Mesenchymal stem cell (in vitro differentiated cells and primary cell): Measurements from ENCODE around the gene SLC35G1. TPM values are rescaled to one million over a fixed set of nuclear protein-coding genes. Genes with fewer than 3 reads are reported as not detected.
A peak's percentile ranks its signal among the peaks of the same experiment; 100 is the strongest.

Experiments used
- DNase-seq: peaks from one replicate; pipeline ENCODE4 v3.0.0-alpha.2; 2013
- H2AFZ ChIP-seq: one replicate; pipeline ENCODE4 v1.6.1; 2013; ENCODE audit warnings: low read depth, mild to moderate bottlenecking, control low read depth, inconsistent platforms, low read length, moderate library complexity
- H2AK5ac ChIP-seq: 2 replicates; pipeline ENCODE4 v1.6.1; 2013; ENCODE audit warnings: low read length, moderate library complexity, mild to moderate bottlenecking, inconsistent platforms; ENCODE audit not compliant: severe bottlenecking
- H2BK120ac ChIP-seq: one replicate; pipeline ENCODE4 v1.6.1; 2013; ENCODE audit warnings: low read depth, mild to moderate bottlenecking, inconsistent platforms, low read length, moderate library complexity
- H2BK12ac ChIP-seq, 2 experiments: one replicate each; pipeline ENCODE4 v1.6.1; 2013; ENCODE audit warnings: inconsistent platforms in 2 of 2, low read length in 2 of 2, mild to moderate bottlenecking in 2 of 2, moderate library complexity in 2 of 2, control low read depth in 1 of 2
- H2BK15ac ChIP-seq: one replicate; pipeline ENCODE4 v1.6.1; 2013; ENCODE audit warnings: mild to moderate bottlenecking, low read depth, inconsistent platforms; ENCODE audit not compliant: poor library complexity, severe bottlenecking
- H2BK5ac ChIP-seq: 2 replicates; pipeline ENCODE4 v1.6.1; 2013; ENCODE audit warnings: low read depth, mild to moderate bottlenecking, low read length, control low read depth, inconsistent platforms; ENCODE audit not compliant: poor library complexity, severe bottlenecking
- H3K14ac ChIP-seq, 2 experiments: one replicate each; pipeline ENCODE4 v1.6.1; 2013; ENCODE audit warnings: inconsistent platforms in 2 of 2, low read length in 2 of 2, control low read depth in 1 of 2, mild to moderate bottlenecking in 1 of 2, moderate library complexity in 1 of 2
- H3K18ac ChIP-seq, 2 experiments: one replicate each; pipeline ENCODE4 v1.6.1; 2013; ENCODE audit warnings: inconsistent platforms in 2 of 2, low read length in 2 of 2, control low read depth in 1 of 2, low read depth in 1 of 2, mild to moderate bottlenecking in 1 of 2
- H3K23ac ChIP-seq, 2 experiments: one replicate each; pipeline ENCODE4 v1.6.1; 2013; ENCODE audit warnings: inconsistent platforms in 2 of 2, low read length in 2 of 2, mild to moderate bottlenecking in 2 of 2, moderate library complexity in 2 of 2, control low read depth in 1 of 2
- H3K27ac ChIP-seq: 2 replicates; pipeline ENCODE4 v1.5.1; 2013; ENCODE audit warnings: mild to moderate bottlenecking, moderate library complexity, low read length, control low read depth, inconsistent platforms; ENCODE audit not compliant: poor library complexity, severe bottlenecking
- H3K27me3 ChIP-seq, 2 experiments: 2 replicates each; pipeline versions ENCODE4 v1.6.1 to v1.7.0; 2013; ENCODE audit warnings: low read length in 2 of 2, mild to moderate bottlenecking in 2 of 2, moderate library complexity in 2 of 2, control low read depth in 1 of 2, inconsistent platforms in 1 of 2; ENCODE audit not compliant: control insufficient read depth in 1 of 2, insufficient read depth in 1 of 2
- H3K36me3 ChIP-seq, 2 experiments: 2 replicates each; pipeline versions ENCODE4 v1.6.1 to v1.7.0; 2013; ENCODE audit warnings: low read length in 2 of 2, control low read depth in 1 of 2, inconsistent platforms in 1 of 2, low read depth in 1 of 2, mild to moderate bottlenecking in 1 of 2; ENCODE audit not compliant: insufficient read depth in 2 of 2, control insufficient read depth in 1 of 2
- H3K4ac ChIP-seq, 2 experiments: one replicate each; pipeline ENCODE4 v1.6.1; 2013; ENCODE audit warnings: inconsistent platforms in 2 of 2, low read length in 2 of 2, mild to moderate bottlenecking in 2 of 2, moderate library complexity in 2 of 2, control low read depth in 1 of 2, low read depth in 1 of 2
- H3K4me1 ChIP-seq: 2 replicates; pipeline ENCODE4 v1.6.1; 2013; ENCODE audit warnings: low read depth, low read length, control low read depth; ENCODE audit not compliant: control insufficient read depth, insufficient read depth
- H3K4me2 ChIP-seq: 2 replicates; pipeline ENCODE4 v1.6.1; 2013; ENCODE audit warnings: low read length, mild to moderate bottlenecking, inconsistent platforms; ENCODE audit not compliant: poor library complexity, severe bottlenecking
- H3K4me3 ChIP-seq, 2 experiments: 2 replicates each; pipeline versions ENCODE4 v1.5.1 to v1.7.0; 2013; ENCODE audit warnings: low read length in 2 of 2, mild to moderate bottlenecking in 2 of 2, control low read depth in 1 of 2, low read depth in 1 of 2; ENCODE audit not compliant: insufficient read depth in 1 of 2
- H3K79me1 ChIP-seq: replicated peaks from 2 replicates; pipeline ENCODE4 v1.6.1; 2013; ENCODE audit warnings: mild to moderate bottlenecking, control low read depth, low read length, inconsistent platforms; ENCODE audit not compliant: poor library complexity, severe bottlenecking
- H3K9ac ChIP-seq: 2 replicates; pipeline ENCODE4 v1.7.0; 2013; ENCODE audit warnings: mild to moderate bottlenecking, low read length, moderate library complexity
- H3K9me3 ChIP-seq: 2 replicates; pipeline ENCODE4 v1.7.0; 2013; ENCODE audit warnings: mild to moderate bottlenecking, low read length; ENCODE audit not compliant: control insufficient read depth
- H4K8ac ChIP-seq: one replicate; pipeline ENCODE4 v1.6.1; 2013; ENCODE audit warnings: inconsistent platforms, mild to moderate bottlenecking, low read length, moderate library complexity
- H4K91ac ChIP-seq: one replicate; pipeline ENCODE4 v1.6.1; 2013; ENCODE audit warnings: mild to moderate bottlenecking, low read length, inconsistent platforms
- WGBS: methylation state at CpG from one replicate; pipeline ENCODE4 v1.1.7; 2013; ENCODE audit warnings: mixed read lengths; 5-methylcytosine and 5-hydroxymethylcytosine counted together
- polyA plus RNA-seq, 2 experiments: library from polyadenylated mRNA; stranded (reverse); fragments of 200-250 nt; gene quantifications; one replicate each; pipeline ENCODE4 v1.2.3, GENCODE V29; 2013

Gene SLC35G1
- 14.5 TPM for polyA plus RNA-seq (2013, experiment 1 of 2)
- 15.7 TPM for polyA plus RNA-seq (2013, experiment 2 of 2)

- Histone ChIP-seq H3K27me3 (peaks cover 0 to 3% of the 10 kb centered on the region in 2 experiments), H3K23ac (peak within 1 kb of the TSS in 1 of 2 experiments; percentile 85), H3K4me3 (peak within 1 kb of the TSS; percentile 82 to 92), H2BK15ac (peak within 1 kb of the TSS; percentile 91), H2BK5ac (peak within 1 kb of the TSS; percentile 26), H3K79me1 (peaks cover 14% of the 10 kb centered on the region), H3K18ac (peak within 1 kb of the TSS; percentile 77 to 92), H2AK5ac (no peak within 1 kb of the TSS), H3K27ac (no peak within 1 kb of the TSS), H3K14ac (peak within 1 kb of the TSS; percentile 39 to 95), H2BK12ac (peak within 1 kb of the TSS; percentile 71 to 91), H3K4me1 (peaks cover 5% of the 10 kb centered on the region), H3K4ac (peak within 1 kb of the TSS; percentile 39 to 93), H3K36me3 (no peaks in the 10 kb centered on the region), H4K91ac (peak within 1 kb of the TSS; percentile 79), H2AFZ (peak within 1 kb of the TSS; percentile 83), H3K4me2 (peak within 1 kb of the TSS; percentile 87), H3K9ac (peak within 1 kb of the TSS; percentile 87), H3K9me3 (no peaks in the 10 kb centered on the region), H4K8ac (peak within 1 kb of the TSS; percentile 94), H2BK120ac (peak within 1 kb of the TSS; percentile 87)
- peak; percentile 69 for DNase-seq
- under 1% methylated on average over 82 of the region's 82 CpGs for WGBS
Measured at GRCh38 chr10:93893646-93894515, at the start of gene SLC35G1. Gene SLC35G1, plus strand, starts transcription at chr10:93893978. Its CDS starts 56 bp downstream, at chr10:93894034.

- Histone ChIP-seq H3K27ac (no peak overlapping the region), H2BK120ac (no peak overlapping the region), H3K23ac (no peak overlapping the region), H3K27me3 (peaks cover 0 to 22% of the 10 kb centered on the region in 2 experiments), H3K4ac (no peak overlapping the region), H2AK5ac (no peak overlapping the region), H3K4me2 (no peak overlapping the region), H3K36me3 (no peaks in the 10 kb centered on the region), H3K4me1 (no peaks in the 10 kb centered on the region), H3K18ac (no peak overlapping the region), H3K9me3 (no peaks in the 10 kb centered on the region), H2BK15ac (no peak overlapping the region), H2BK12ac (no peak overlapping the region), H3K9ac (no peak overlapping the region), H4K8ac (no peak overlapping the region), H2BK5ac (no peak overlapping the region), H4K91ac (no peak overlapping the region), H2AFZ (no peak overlapping the region), H3K14ac (no peak overlapping the region), H3K4me3 (no peak overlapping the region), H3K79me1 (no peaks in the 10 kb centered on the region)
- no peak for DNase-seq
- 97% methylated on average over 28 of the region's 30 CpGs for WGBS
Measured at GRCh38 chr10:93844979-93845626, 48.7 kb upstream of the SLC35G1 start.

- Histone ChIP-seq H3K18ac (no peak overlapping the region), H3K4me3 (no peak overlapping the region), H4K91ac (no peak overlapping the region), H3K27me3 (peaks cover 0 to 21% of the 10 kb centered on the region in 2 experiments), H3K9ac (no peak overlapping the region), H3K9me3 (no peaks in the 10 kb centered on the region), H2BK5ac (no peak overlapping the region), H4K8ac (no peak overlapping the region), H2BK15ac (no peak overlapping the region), H3K79me1 (no peaks in the 10 kb centered on the region), H2BK120ac (no peak overlapping the region), H2AK5ac (no peak overlapping the region), H2BK12ac (no peak overlapping the region), H3K4me2 (no peak overlapping the region), H3K4me1 (no peaks in the 10 kb centered on the region), H3K36me3 (no peaks in the 10 kb centered on the region), H3K14ac (no peak overlapping the region), H3K4ac (no peak overlapping the region), H3K27ac (no peak overlapping the region), H2AFZ (no peak overlapping the region), H3K23ac (no peak overlapping the region)
- no peak for DNase-seq
- WGBS = 75% methylated on average over 3 of the region's 4 CpGs
Measured at GRCh38 chr10:93849593-93849992, 44.2 kb upstream of the SLC35G1 start.
